Progenitor cell of endocrine pancreas (in vitro differentiated cells): Measurements from ENCODE around the gene RANBP3. TPM values are rescaled to one million over a fixed set of nuclear protein-coding genes. Genes with fewer than 3 reads are reported as not detected.

Experiments
- DNase-seq: peaks from one replicate; pipeline ENCODE4 v3.0.0; 2021; ENCODE audit warnings: low spot score; ENCODE audit not compliant: unreplicated experiment
- H3K27ac Mint-ChIP-seq: 2 replicates; pipeline ENCODE4 v1.8.0; 2021; ENCODE audit warnings: mild to moderate bottlenecking, moderate library complexity, mixed read lengths
- H3K27me3 Mint-ChIP-seq: 2 replicates; pipeline ENCODE4 v1.8.0; 2021; ENCODE audit warnings: mixed read lengths
- H3K36me3 Mint-ChIP-seq: 2 replicates; pipeline ENCODE4 v1.8.0; 2022; ENCODE audit warnings: mixed read lengths; ENCODE audit not compliant: insufficient read depth
- H3K4me1 Mint-ChIP-seq: 2 replicates; pipeline ENCODE4 v1.8.0; 2021; ENCODE audit warnings: low read depth, mixed read lengths
- H3K4me3 Mint-ChIP-seq: 2 replicates; pipeline ENCODE4 v1.8.0; 2021; ENCODE audit warnings: low read depth, mild to moderate bottlenecking, moderate library complexity, mixed read lengths
- H3K9me3 Mint-ChIP-seq: 2 replicates; pipeline ENCODE4 v1.8.0; 2021; ENCODE audit warnings: low read depth, mixed read lengths
- CTCF ChIP-seq: fragments of 200-600 bp; sonication (generic); IDR thresholded peaks from one replicate; pipeline ENCODE4 v1.5.0; 2021; ENCODE audit warnings: antibody characterized with exemption, mild to moderate bottlenecking; ENCODE audit not compliant: unreplicated experiment
- total RNA-seq: library from RNA; stranded (reverse); gene quantifications from 2 replicates; pipeline ENCODE4 v1.2.1, GENCODE V29; 2021

Gene RANBP3
- total RNA-seq, 1 donor from 2014 or later, result 106 TPM

DNA sequence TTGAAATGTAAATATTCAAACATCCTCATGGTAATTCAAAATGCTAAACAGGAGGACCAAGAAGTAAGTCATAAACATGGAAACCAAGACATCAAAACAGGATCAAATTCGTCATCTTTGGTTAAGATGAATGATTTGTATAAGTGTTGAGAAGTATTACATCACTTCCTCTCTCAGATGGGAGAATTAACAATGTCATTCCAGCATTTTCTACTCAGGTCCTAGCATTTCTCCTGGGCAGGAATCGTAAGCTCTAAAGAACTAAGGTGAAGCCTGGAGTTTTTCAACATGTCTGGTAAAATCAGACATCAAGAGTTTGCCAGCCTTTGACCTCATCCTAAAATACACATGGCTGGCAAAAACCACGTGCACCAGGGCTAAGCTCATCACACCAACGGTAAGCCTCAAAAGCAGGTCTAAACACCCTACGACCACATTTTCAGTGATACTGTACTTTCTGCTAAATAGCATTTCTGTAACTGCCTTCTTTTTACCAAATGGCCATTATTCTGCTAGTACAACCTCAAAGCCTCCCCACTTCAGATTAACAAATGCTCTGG is 24.8 kb downstream of the RANBP3 start:
- H3K27me3 Mint-ChIP-seq, result no peaks in the 10 kb centered on the region
- no peak for DNase-seq
- peaks cover 4% of the 10 kb centered on the region for H3K36me3 Mint-ChIP-seq
- H3K4me1 Mint-ChIP-seq, result peaks cover 69% of the 10 kb centered on the region
- no peak for TF ChIP-seq CTCF
- H3K9me3 Mint-ChIP-seq, result no peaks in the 10 kb centered on the region
- H3K27ac Mint-ChIP-seq, result no peak overlapping the region
- H3K4me3 Mint-ChIP-seq, result no peak overlapping the region

- DNase-seq, result no peak
- Mint-ChIP-seq H3K27ac (no peak overlapping the region), H3K4me3 (no peak overlapping the region), H3K36me3 (peaks cover 7% of the 10 kb centered on the region), H3K9me3 (no peaks in the 10 kb centered on the region), H3K27me3 (no peaks in the 10 kb centered on the region), H3K4me1 (peaks cover 65% of the 10 kb centered on the region)
- no peak for TF ChIP-seq CTCF
These were observed 25.5 kb downstream of the RANBP3 start for GRCh38 chr19:5952193-5953029.

- H3K4me1 Mint-ChIP-seq, result peaks cover 57% of the 10 kb centered on the region
- H3K36me3 Mint-ChIP-seq, result peaks cover 7% of the 10 kb centered on the region
- H3K27ac Mint-ChIP-seq, result peak overlapping the region; percentile 82
- no peak for DNase-seq
- no peak overlapping the region for H3K4me3 Mint-ChIP-seq
- no peaks in the 10 kb centered on the region for H3K9me3 Mint-ChIP-seq
- TF ChIP-seq CTCF, result no peak
- H3K27me3 Mint-ChIP-seq, result no peaks in the 10 kb centered on the region
These were observed 26.5 kb downstream of the RANBP3 start for GRCh38 chr19:5951338-5951861.

- Mint-ChIP-seq H3K4me1 (peaks cover 52% of the 10 kb centered on the region), H3K27ac (peak overlapping the region; percentile 73), H3K36me3 (peaks cover 7% of the 10 kb centered on the region), H3K27me3 (no peaks in the 10 kb centered on the region), H3K9me3 (no peaks in the 10 kb centered on the region), H3K4me3 (no peak overlapping the region)
- no peak for DNase-seq
- no peak for TF ChIP-seq CTCF
These were observed 27.2 kb downstream of the RANBP3 start for GRCh38 chr19:5950741-5951140.

GRCh38 chr19:5949792-5950305 is 28.1 kb downstream of the RANBP3 start:
- peaks cover 50% of the 10 kb centered on the region for H3K4me1 Mint-ChIP-seq
- H3K9me3 Mint-ChIP-seq, result no peaks in the 10 kb centered on the region
- DNase-seq, result no peak
- no peak for TF ChIP-seq CTCF
- H3K4me3 Mint-ChIP-seq, result no peak overlapping the region
- H3K27ac Mint-ChIP-seq, result peak overlapping the region; percentile 73
- peaks cover 7% of the 10 kb centered on the region for H3K36me3 Mint-ChIP-seq
- no peaks in the 10 kb centered on the region for H3K27me3 Mint-ChIP-seq
